Glutamatergic neuron (in vitro differentiated cells): ENCODE measurements around the gene ZNF212. TPM values are rescaled to one million over a fixed set of nuclear protein-coding genes. Genes with fewer than 3 reads are reported as not detected.

Experiments
- DNase-seq: peaks from one replicate; pipeline ENCODE4 v3.0.0; 2022
- H3K27ac Mint-ChIP-seq: one replicate; pipeline ENCODE4 v1.8.0; 2020; ENCODE audit warnings: mild to moderate bottlenecking, mixed read lengths, inconsistent platforms; ENCODE audit not compliant: unreplicated experiment
- H3K27me3 Mint-ChIP-seq: one replicate; pipeline ENCODE4 v1.8.0; 2020; ENCODE audit warnings: mild to moderate bottlenecking, moderate library complexity, mixed read lengths, inconsistent platforms; ENCODE audit not compliant: unreplicated experiment
- H3K36me3 Mint-ChIP-seq: one replicate; pipeline ENCODE4 v1.8.0; 2020; ENCODE audit warnings: mild to moderate bottlenecking, mixed read lengths, inconsistent platforms; ENCODE audit not compliant: unreplicated experiment
- H3K4me1 Mint-ChIP-seq: one replicate; pipeline ENCODE4 v1.8.0; 2020; ENCODE audit warnings: mild to moderate bottlenecking, low read depth, mixed read lengths, inconsistent platforms; ENCODE audit not compliant: unreplicated experiment
- H3K4me3 Mint-ChIP-seq: one replicate; pipeline ENCODE4 v1.8.0; 2020; ENCODE audit warnings: mild to moderate bottlenecking, mixed read lengths, inconsistent platforms; ENCODE audit not compliant: unreplicated experiment
- H3K9me3 Mint-ChIP-seq: one replicate; pipeline ENCODE4 v1.8.0; 2020; ENCODE audit warnings: mild to moderate bottlenecking, moderate library complexity, mixed read lengths, inconsistent platforms; ENCODE audit not compliant: unreplicated experiment
- CTCF ChIP-seq: fragments of 200-600 bp; sonication (generic); IDR thresholded peaks from one replicate; pipeline ENCODE4 v1.5.0; 2021; ENCODE audit not compliant: partially characterized antibody, unreplicated experiment
- total RNA-seq: library from RNA; stranded (reverse); fragmentation: NEBNext Ultra II Directional; extraction: Animal tissue kit (Norgen Biotek cat#: 25700); gene quantifications from one replicate; pipeline ENCODE4 v1.2.1, GENCODE V29; 2021; ENCODE audit not compliant: unreplicated experiment

The ZNF212 gene
- total RNA-seq, 1 donor from 2014 or later: 13.2 TPM

GRCh38 chr7:149199234-149199995 is 40.0 kb upstream of the ZNF212 start:
- DNase-seq: no peak
- no peak for TF ChIP-seq CTCF
- H3K9me3 Mint-ChIP-seq: peaks cover 8% of the 10 kb centered on the region
- peaks cover 13% of the 10 kb centered on the region for H3K4me1 Mint-ChIP-seq
- H3K36me3 Mint-ChIP-seq: peaks cover 28% of the 10 kb centered on the region
- no peak overlapping the region for H3K4me3 Mint-ChIP-seq
- no peak overlapping the region for H3K27ac Mint-ChIP-seq
- peaks cover 12% of the 10 kb centered on the region for H3K27me3 Mint-ChIP-seq

DNA sequence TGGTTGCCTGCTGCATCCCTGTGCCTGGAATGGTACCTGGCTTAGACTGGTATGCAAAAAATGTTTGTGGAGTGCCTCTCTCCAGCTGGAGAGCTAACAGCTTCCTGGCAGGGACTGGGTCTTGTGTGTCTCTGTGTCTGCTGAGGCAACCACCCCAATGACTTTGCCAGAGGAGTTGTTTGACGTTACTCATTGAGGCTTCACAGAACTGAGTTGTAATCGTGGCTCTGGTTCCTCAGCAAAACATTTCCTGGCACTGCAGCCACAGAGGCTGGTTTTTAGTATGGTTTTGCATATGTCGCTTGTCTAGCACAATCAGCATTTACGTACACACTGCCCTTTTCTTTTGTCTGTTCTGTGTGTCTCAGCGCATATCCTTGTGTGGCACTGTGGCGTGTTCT is 36.6 kb upstream of the ZNF212 start:
- H3K4me1 Mint-ChIP-seq: peaks cover 8% of the 10 kb centered on the region
- DNase-seq: no peak
- H3K27ac Mint-ChIP-seq: no peak overlapping the region
- peaks cover 5% of the 10 kb centered on the region for H3K9me3 Mint-ChIP-seq
- no peak for TF ChIP-seq CTCF
- H3K4me3 Mint-ChIP-seq: no peak overlapping the region
- H3K27me3 Mint-ChIP-seq: peaks cover 6% of the 10 kb centered on the region
- H3K36me3 Mint-ChIP-seq: peaks cover 33% of the 10 kb centered on the region

DNA sequence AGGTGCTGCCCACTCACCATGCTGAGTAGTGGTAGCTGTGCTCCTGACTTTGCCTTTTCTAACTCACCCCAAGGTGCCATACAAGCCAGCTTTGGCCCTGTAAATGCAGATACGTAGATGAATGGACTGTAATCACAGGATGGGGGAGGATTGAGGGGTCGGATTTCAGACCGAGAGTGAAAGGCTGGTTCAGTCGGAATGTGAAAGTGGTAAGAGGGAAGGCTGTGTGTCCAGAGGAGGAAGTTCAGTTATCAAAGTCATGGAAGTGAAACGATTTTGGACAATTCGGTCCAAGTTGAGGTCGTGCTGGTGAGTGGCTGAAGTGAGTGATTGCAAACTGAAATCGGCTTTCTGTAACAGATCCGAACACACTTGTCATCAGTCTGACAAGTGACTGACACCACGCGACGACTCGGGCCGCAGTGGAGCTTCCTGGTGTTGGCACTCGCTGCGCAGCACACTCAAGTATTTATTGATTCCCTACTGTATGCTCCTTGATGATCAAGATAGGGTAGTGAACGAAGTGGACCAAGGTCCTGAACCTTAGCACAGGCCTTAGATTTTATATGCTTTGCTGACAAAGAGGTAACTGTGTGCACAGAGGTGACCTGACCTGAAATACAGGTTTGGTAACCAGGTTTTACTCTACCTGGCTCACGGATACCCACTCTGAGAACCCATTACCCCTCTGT is 33.6 kb upstream of the ZNF212 start:
- no peak for DNase-seq
- H3K27me3 Mint-ChIP-seq: peaks cover 3% of the 10 kb centered on the region
- H3K36me3 Mint-ChIP-seq: peaks cover 21% of the 10 kb centered on the region
- no peak overlapping the region for H3K27ac Mint-ChIP-seq
- no peak overlapping the region for H3K4me3 Mint-ChIP-seq
- no peak for TF ChIP-seq CTCF
- H3K9me3 Mint-ChIP-seq: peaks cover 6% of the 10 kb centered on the region
- peaks cover 7% of the 10 kb centered on the region for H3K4me1 Mint-ChIP-seq

- peaks cover 2% of the 10 kb centered on the region for H3K4me1 Mint-ChIP-seq
- H3K4me3 Mint-ChIP-seq: no peak overlapping the region
- peaks cover 2% of the 10 kb centered on the region for H3K9me3 Mint-ChIP-seq
- peaks cover 1% of the 10 kb centered on the region for H3K27me3 Mint-ChIP-seq
- no peak for TF ChIP-seq CTCF
- peaks cover 12% of the 10 kb centered on the region for H3K36me3 Mint-ChIP-seq
- DNase-seq: no peak
- H3K27ac Mint-ChIP-seq: no peak overlapping the region
Measured at GRCh38 chr7:149207324-149208035, 32.0 kb upstream of the ZNF212 start.
